Kidney epithelial cell (primary cell): ENCODE measurements around the gene DUOXA1. TPM values are rescaled to one million over a fixed set of nuclear protein-coding genes. Genes with fewer than 3 reads are reported as not detected.
A peak's percentile ranks its signal among the peaks of the same experiment; 100 is the strongest.

Source experiments
- DNase-seq: peaks from one replicate; pipeline ENCODE4 v3.0.0-alpha.2; 2010; ENCODE audit warnings: low read depth
- H3K27me3 ChIP-seq: 2 replicates; pipeline ENCODE4 v1.6.0; 2011; ENCODE audit warnings: low read length; ENCODE audit not compliant: control insufficient read depth, insufficient read depth
- H3K36me3 ChIP-seq: 2 replicates; pipeline ENCODE4 v1.5.1; 2011; ENCODE audit warnings: low read length; ENCODE audit not compliant: control insufficient read depth, insufficient read depth
- H3K4me3 ChIP-seq: 2 replicates; pipeline ENCODE4 v1.5.1; 2011; ENCODE audit warnings: low read depth, mild to moderate bottlenecking, control low read depth, low read length
- CTCF ChIP-seq: IDR thresholded peaks from 2 replicates; pipeline ENCODE4 v1.5.1; 2011; ENCODE audit warnings: mild to moderate bottlenecking, moderate library complexity, low read length, control low read depth, inconsistent platforms; ENCODE audit not compliant: insufficient read depth, poor library complexity, severe bottlenecking
- total RNA-seq: library from RNA; depleted of rRNA; stranded (reverse); fragments of >200 nt; gene quantifications from 2 replicates; pipeline ENCODE4 v1.2.3, GENCODE V29; 2015

The DUOXA1 gene
- total RNA-seq, 1 donor from 2014 or later: not detected

DNA sequence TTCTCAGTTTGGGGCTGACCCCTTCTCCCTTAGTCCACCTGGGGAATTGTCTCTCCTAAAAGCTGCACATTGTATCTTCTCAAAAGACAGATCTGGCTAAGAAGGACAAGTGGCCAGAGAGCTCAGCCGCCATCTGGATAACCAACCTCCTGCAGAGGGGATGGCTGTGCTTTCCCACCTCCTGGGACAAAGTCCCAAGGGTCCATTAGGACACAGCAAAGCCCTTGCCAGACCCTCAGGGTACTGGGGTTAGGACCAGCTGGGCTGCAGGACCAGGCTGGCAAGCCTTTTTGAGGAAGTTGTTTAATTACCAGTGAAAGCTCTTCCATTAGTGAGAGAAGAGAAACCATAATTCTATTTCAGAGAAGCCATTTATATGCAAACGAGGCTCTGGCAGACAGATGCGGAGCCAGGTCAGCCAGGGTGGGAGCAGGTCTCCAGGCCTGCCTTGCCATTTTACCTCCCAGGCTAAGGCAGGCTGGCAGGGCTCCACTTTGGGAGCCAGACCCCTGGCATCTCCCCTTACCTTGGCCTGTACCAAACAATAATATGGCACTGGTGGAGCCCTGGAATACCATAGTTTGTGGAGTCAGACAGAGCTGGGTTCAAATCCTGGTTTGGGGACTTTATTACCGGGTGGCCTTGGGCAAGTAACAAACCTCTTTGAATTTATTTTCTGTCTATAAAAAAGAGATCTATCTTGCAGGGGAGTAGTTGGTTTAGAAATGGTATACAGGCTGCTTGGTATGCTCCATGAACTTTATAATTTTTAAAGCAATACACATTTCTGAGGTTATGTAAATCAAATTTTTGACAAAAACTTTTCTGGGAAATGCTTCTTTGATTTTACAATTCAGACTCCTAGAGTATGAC lies 40.2 kb upstream of the DUOXA1 start:
- H3K36me3 ChIP-seq: no peaks in the 10 kb centered on the region
- H3K27me3 ChIP-seq: no peaks in the 10 kb centered on the region
- DNase-seq: no peak
- H3K4me3 ChIP-seq: no peak overlapping the region
- TF ChIP-seq CTCF: no peak

DNA sequence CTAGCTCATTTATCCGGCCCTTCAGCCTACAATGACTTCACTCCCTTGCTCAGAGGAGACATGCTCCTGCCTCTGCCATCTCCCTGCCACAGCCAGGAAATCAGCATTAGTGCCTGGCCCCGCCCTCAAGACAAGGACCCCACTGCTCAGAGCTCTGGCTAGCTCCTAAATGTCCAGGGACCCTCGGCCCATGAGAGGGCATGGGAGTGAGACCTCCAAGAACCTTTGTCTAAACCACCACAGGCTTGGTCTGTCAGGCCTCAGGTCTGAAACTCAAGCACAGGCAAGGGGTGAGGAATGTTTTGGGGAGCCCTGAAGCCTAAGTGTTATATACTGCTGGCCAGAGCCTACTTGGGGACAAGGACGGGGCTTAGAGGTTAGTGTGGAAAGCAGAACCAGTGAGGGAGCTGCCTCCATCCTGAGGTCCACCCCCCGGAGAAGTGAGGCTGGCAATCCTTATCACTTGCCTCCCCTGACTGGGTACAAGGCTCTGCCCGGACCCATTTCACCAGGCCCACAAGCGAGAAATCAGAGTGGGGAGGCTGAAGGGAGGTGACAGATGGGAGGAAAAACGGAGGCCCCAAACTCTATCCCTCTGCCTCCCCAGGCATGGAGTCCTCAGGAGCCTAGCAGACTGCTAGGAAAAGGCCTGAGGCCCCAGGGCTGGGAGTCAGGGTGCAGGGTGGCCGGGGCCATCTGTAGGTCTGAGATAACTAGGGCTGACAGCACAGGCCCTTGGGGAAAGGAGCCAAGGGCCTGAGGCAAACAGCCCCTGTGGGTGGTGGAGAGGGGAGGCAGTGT lies 39.3 kb upstream of the DUOXA1 start:
- no peaks in the 10 kb centered on the region for H3K36me3 ChIP-seq
- no peak for TF ChIP-seq CTCF
- no peak overlapping the region for H3K4me3 ChIP-seq
- no peak for DNase-seq
- no peaks in the 10 kb centered on the region for H3K27me3 ChIP-seq

DNA sequence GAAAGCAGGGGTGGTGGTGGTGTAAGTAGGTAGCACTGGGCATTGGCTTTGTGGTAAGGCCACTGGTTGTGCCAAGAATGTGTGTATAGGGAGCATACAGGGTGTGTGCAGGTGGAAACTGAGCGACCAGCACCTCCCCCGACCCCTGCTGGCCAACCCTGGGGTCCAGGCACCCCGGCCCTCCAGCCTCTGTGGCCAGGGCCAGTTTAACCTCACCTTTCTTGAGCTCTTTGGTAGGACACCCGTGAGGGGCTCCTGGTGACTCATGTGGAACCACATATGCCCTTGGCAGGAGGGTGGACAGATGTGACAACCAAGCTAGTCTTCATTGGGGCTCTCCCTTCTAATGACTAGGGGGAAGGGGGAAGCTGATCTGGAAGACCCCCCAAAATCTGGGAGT lies 38.6 kb upstream of the DUOXA1 start:
- Histone ChIP-seq H3K27me3 (no peaks in the 10 kb centered on the region), H3K4me3 (no peak overlapping the region), H3K36me3 (no peaks in the 10 kb centered on the region)
- no peak for TF ChIP-seq CTCF
- DNase-seq: no peak

DNA sequence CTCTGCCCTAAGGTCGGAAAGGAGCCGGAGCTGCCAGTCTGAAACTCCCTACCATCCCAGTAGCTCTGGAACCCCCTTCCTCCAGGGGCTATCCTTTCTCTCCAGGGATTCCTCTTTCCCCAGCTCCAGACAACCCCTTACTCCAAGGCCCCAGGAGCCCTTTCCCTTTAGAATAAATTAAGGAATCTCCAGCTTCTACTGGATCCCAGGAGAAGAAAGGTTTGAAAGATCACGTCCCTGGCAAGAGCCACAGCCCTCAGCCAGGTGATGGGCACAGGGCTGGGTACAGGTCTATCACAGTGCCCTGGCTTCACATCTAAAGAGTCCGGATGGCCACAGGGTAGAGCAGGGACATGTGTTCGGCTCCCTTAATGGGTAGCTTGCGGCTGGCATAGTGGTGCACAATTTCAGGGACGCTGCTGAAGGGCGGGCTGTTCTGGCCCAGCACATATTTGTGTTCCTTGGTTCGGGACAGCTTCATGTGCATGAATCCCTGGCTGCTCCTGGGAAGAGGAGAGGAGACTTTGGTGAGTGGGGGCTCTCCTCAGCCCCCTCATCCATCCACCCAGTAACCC lies 38.0 kb upstream of the DUOXA1 start:
- no peak for DNase-seq
- Histone ChIP-seq H3K27me3 (no peaks in the 10 kb centered on the region), H3K4me3 (no peak overlapping the region), H3K36me3 (no peaks in the 10 kb centered on the region)
- TF ChIP-seq CTCF: no peak

GRCh38 chr15:45166834-45167630 lies 37.4 kb upstream of the DUOXA1 start:
- H3K27me3 ChIP-seq: no peaks in the 10 kb centered on the region
- H3K4me3 ChIP-seq: peak overlapping the region; percentile 40
- H3K36me3 ChIP-seq: no peaks in the 10 kb centered on the region
- no peak for DNase-seq
- TF ChIP-seq CTCF: peak; percentile 69
